Kidney epithelial cell (primary cell): Measurements from ENCODE around the gene EEF1A2. TPM values are rescaled to one million over a fixed set of nuclear protein-coding genes. Genes with fewer than 3 reads are reported as not detected.

Source experiments
- DNase-seq: peaks from one replicate; pipeline ENCODE4 v3.0.0-alpha.2; 2010; ENCODE audit warnings: low read depth
- H3K27me3 ChIP-seq: 2 replicates; pipeline ENCODE4 v1.6.0; 2011; ENCODE audit warnings: low read length; ENCODE audit not compliant: control insufficient read depth, insufficient read depth
- H3K36me3 ChIP-seq: 2 replicates; pipeline ENCODE4 v1.5.1; 2011; ENCODE audit warnings: low read length; ENCODE audit not compliant: control insufficient read depth, insufficient read depth
- H3K4me3 ChIP-seq: 2 replicates; pipeline ENCODE4 v1.5.1; 2011; ENCODE audit warnings: low read depth, mild to moderate bottlenecking, control low read depth, low read length
- total RNA-seq: library from RNA; depleted of rRNA; stranded (reverse); fragments of >200 nt; gene quantifications from 2 replicates; pipeline ENCODE4 v1.2.3, GENCODE V29; 2015
- TF ChIP-seq, protein P1 (sequence below): IDR thresholded peaks from 2 replicates; pipeline ENCODE4 v1.5.1; 2011; ENCODE audit warnings: mild to moderate bottlenecking, moderate library complexity, low read length, control low read depth, inconsistent platforms; ENCODE audit not compliant: insufficient read depth, poor library complexity, severe bottlenecking

Gene EEF1A2
- total RNA-seq, 1 donor from 2014 or later, result 18.0 TPM

- H3K4me3 ChIP-seq, result no peak within 1 kb of the TSS
- H3K36me3 ChIP-seq, result no peaks in the 10 kb centered on the region
- H3K27me3 ChIP-seq, result peaks cover 75% of the 10 kb centered on the region
- TF ChIP-seq, protein P1, sequence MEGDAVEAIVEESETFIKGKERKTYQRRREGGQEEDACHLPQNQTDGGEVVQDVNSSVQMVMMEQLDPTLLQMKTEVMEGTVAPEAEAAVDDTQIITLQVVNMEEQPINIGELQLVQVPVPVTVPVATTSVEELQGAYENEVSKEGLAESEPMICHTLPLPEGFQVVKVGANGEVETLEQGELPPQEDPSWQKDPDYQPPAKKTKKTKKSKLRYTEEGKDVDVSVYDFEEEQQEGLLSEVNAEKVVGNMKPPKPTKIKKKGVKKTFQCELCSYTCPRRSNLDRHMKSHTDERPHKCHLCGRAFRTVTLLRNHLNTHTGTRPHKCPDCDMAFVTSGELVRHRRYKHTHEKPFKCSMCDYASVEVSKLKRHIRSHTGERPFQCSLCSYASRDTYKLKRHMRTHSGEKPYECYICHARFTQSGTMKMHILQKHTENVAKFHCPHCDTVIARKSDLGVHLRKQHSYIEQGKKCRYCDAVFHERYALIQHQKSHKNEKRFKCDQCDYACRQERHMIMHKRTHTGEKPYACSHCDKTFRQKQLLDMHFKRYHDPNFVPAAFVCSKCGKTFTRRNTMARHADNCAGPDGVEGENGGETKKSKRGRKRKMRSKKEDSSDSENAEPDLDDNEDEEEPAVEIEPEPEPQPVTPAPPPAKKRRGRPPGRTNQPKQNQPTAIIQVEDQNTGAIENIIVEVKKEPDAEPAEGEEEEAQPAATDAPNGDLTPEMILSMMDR, result no peak
- DNase-seq, result no peak
Measured at GRCh38 chr20:63471981-63472831, 26.7 kb downstream of the EEF1A2 start, which contains the start of gene KCNQ2. KCNQ2 (minus strand) TSS chr20:63472655; CDS start chr20:63472463, 192 bp downstream.

DNA sequence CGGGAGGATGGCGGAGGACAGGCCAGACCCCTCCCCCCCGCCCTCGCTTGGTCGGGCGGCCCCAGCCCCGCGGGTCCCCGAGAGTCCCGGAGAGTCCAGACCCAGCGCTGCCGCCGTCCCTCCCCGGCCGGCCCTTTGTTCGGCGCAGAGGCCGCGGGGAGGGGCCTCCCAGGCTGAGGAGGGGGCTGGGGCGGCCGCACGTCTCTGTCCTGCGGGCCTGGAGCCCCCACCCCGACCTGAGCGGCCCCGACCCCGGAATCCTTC is 27.2 kb downstream of the EEF1A2 start:
- H3K36me3 ChIP-seq, result no peaks in the 10 kb centered on the region

GRCh38 chr20:63471002-63471716 is 27.7 kb downstream of the EEF1A2 start:
- DNase-seq, result no peak
- Histone ChIP-seq H3K4me3 (no peak overlapping the region), H3K27me3 (peaks cover 79% of the 10 kb centered on the region), H3K36me3 (no peaks in the 10 kb centered on the region)
- TF ChIP-seq, protein P1, result no peak

More for the DNA sequence above, 27.2 kb downstream of the EEF1A2 start:
- no peak for DNase-seq
- TF ChIP-seq, protein P1, result no peak
- Histone ChIP-seq H3K4me3 (no peak overlapping the region), H3K27me3 (peaks cover 75% of the 10 kb centered on the region)

DNA sequence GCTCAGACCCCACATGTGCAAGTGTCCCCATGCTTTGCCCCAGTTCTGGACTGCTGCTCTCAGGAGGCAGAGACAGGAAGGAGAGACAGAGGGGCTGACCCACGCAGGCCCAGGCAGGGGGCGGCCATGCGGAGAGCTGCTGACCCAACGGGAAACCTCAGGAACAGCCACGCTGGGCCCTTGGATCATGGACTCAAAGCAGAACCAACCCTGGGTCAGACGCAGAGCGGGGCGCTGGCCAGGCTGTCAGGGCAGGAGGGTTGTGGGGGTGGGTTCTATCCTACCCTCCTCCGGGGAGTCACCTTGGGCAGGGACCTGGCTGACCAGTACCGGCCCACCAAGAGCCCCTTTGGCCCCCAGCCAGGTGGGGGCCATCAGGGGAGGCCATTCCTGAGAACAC is 28.5 kb downstream of the EEF1A2 start:
- Histone ChIP-seq H3K4me3 (no peak overlapping the region), H3K36me3 (no peaks in the 10 kb centered on the region), H3K27me3 (peaks cover 80% of the 10 kb centered on the region)
- DNase-seq, result no peak
- TF ChIP-seq, protein P1, result no peak

DNA sequence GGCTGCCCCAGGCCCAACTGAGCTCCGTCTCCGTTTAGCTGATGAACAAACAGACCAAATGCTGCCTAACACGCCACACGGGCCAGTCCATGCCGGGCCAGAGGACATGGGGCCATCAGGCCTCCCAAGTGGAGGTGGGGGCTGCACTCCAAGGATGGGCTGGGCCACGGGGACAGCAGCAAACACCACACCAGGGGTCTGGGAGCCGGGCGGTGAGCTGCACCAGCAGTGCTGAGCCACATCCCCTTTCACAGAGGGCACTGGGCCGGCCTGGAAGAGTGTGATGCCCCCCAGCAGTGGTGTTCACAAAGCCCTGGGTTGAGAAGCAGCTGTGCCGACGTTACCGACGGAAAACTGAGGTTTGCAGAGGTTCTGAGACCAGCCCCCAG is 29.2 kb downstream of the EEF1A2 start:
- no peaks in the 10 kb centered on the region for H3K36me3 ChIP-seq
- TF ChIP-seq, protein P1, result no peak
- H3K4me3 ChIP-seq, result no peak overlapping the region
- peaks cover 81% of the 10 kb centered on the region for H3K27me3 ChIP-seq
- DNase-seq, result no peak
